ENCODE measurements around the gene PCYT2.

PCYT2 gene

GRCh38 chr17:81921537-81921862 is 10.3 kb upstream of the PCYT2 start:
- TF ChIP-seq EP300 (IDR thresholded peaks at IDR 0.05; ENCODE audit: borderline replicate concordance) (no peak), ZBTB7A (IDR thresholded peaks at IDR 0.05; ENCODE audit: low read depth) (no peak), CEBPB (IDR thresholded peaks at IDR 0.05) (no peak), RAD21 (IDR thresholded peaks at IDR 0.05; ENCODE audit: low read depth) (no peak), REST (IDR thresholded peaks at IDR 0.05; ENCODE audit: low read depth) (no peak), USF1 (IDR thresholded peaks at IDR 0.05) (no peak), TCF12 (IDR thresholded peaks at IDR 0.05; ENCODE audit: low read depth) (no peak), NFIC (IDR thresholded peaks at IDR 0.05) (no peak), TEAD4 (IDR thresholded peaks at IDR 0.05) (no peak), YY1 (IDR thresholded peaks at IDR 0.05; ENCODE audit: low read depth) (no peak)

GRCh38 chr17:81920612-81921536 is 9.7 kb upstream of the PCYT2 start:
- TF ChIP-seq EP300 (IDR thresholded peaks at IDR 0.05; ENCODE audit: borderline replicate concordance) (no peak), TAF1 (IDR thresholded peaks at IDR 0.05; ENCODE audit: low read depth) (no peak), EGR1 (IDR thresholded peaks at IDR 0.05) (no peak), FOXM1 (IDR thresholded peaks at IDR 0.05; ENCODE audit: borderline replicate concordance, low read depth) (no peak), TCF12 (IDR thresholded peaks at IDR 0.05; ENCODE audit: low read depth) (no peak), CREB1 (IDR thresholded peaks at IDR 0.05; ENCODE audit: low read depth) (no peak), USF1 (IDR thresholded peaks at IDR 0.05) (no peak), REST (IDR thresholded peaks at IDR 0.05; ENCODE audit: low read depth) (no peak), YY1 (IDR thresholded peaks at IDR 0.05; ENCODE audit: low read depth) (no peak), MAX (IDR thresholded peaks at IDR 0.05) (no peak)

GRCh38 chr17:81918832-81919545 is 7.8 kb upstream of the PCYT2 start:
- TF ChIP-seq FOXM1 (IDR thresholded peaks at IDR 0.05; ENCODE audit: borderline replicate concordance, low read depth) (no peak), EGR1 (IDR thresholded peaks at IDR 0.05) (no peak), USF1 (IDR thresholded peaks at IDR 0.05) (no peak), CEBPB (IDR thresholded peaks at IDR 0.05) (no peak), TEAD4 (IDR thresholded peaks at IDR 0.05) (no peak)

GRCh38 chr17:81917565-81918332 is 6.5 kb upstream of the PCYT2 start, which contains the start of gene SIRT7:
SIRT7 (minus strand) TSS chr17:81918176; CDS start chr17:81918131, 45 bp downstream.
- TF ChIP-seq CREB1 (IDR thresholded peaks at IDR 0.05; ENCODE audit: low read depth) (no peak), FOXM1 (IDR thresholded peaks at IDR 0.05; ENCODE audit: borderline replicate concordance, low read depth) (no peak), TEAD4 (IDR thresholded peaks at IDR 0.05) (no peak), USF1 (IDR thresholded peaks at IDR 0.05) (no peak), REST (IDR thresholded peaks at IDR 0.05; ENCODE audit: low read depth) (peak; percentile 43), TAF1 (IDR thresholded peaks at IDR 0.05; ENCODE audit: low read depth) (peak; percentile 75; the same call in 1 of the 2 replicates), ZBTB7A (IDR thresholded peaks at IDR 0.05; ENCODE audit: low read depth) (no peak), CEBPB (IDR thresholded peaks at IDR 0.05) (no peak), YY1 (IDR thresholded peaks at IDR 0.05; ENCODE audit: low read depth) (peak; percentile 80), TCF12 (IDR thresholded peaks at IDR 0.05; ENCODE audit: low read depth) (peak; percentile 44; the same call in 1 of the 2 replicates), MAX (IDR thresholded peaks at IDR 0.05) (no peak), EGR1 (IDR thresholded peaks at IDR 0.05) (peak; percentile 12; the same call in 1 of the 2 replicates)

Measured in Ishikawa (cell line).